RKO (cell line): Measurements from ENCODE around the gene SYS1.
A peak's percentile ranks its signal among the peaks of the same experiment; 100 is the strongest.

ENCODE experiments used
- DNase-seq: peaks from one replicate; pipeline ENCODE4 v3.0.0-alpha.2; 2016; ENCODE audit warnings: low spot score

Gene SYS1

GRCh38 chr20:45362804-45363610, at the start of gene SYS1:
Gene SYS1, plus strand, starts transcription at chr20:45363156. Its CDS starts 376 bp downstream, at chr20:45363532.
- DNase-seq: peak; percentile 100

- no peak for DNase-seq
Observed at GRCh38 chr20:45313943-45314342, 49.0 kb upstream of the SYS1 start.

- DNase-seq: no peak
Observed at GRCh38 chr20:45315672-45316071, 47.3 kb upstream of the SYS1 start.

GRCh38 chr20:45316150-45317080, 46.5 kb upstream of the SYS1 start:
- DNase-seq: no peak

- no peak for DNase-seq
Observed at GRCh38 chr20:45317826-45318225, 45.1 kb upstream of the SYS1 start.

GRCh38 chr20:45318386-45318939, 44.5 kb upstream of the SYS1 start:
- DNase-seq: no peak

DNA sequence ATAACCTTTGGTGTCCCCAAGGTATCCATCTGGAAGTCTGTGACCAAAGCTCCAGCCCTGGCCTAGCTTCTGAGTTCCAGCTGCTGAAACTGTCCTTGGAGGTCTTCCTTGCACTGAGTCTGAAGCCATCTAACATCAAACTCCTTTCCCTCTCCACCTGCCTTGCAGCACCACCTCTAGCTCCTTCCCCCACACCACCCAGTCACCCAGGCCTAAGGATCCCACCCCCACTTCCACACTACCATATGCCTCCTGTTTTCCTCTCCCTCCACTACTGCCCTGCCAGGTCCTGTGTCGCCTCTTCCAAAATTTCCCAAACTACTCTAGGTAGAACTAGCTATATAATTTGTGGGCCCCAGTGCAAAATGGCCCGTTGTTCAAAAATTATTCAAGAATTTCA, 44.0 kb upstream of the SYS1 start:
- DNase-seq: no peak

DNA sequence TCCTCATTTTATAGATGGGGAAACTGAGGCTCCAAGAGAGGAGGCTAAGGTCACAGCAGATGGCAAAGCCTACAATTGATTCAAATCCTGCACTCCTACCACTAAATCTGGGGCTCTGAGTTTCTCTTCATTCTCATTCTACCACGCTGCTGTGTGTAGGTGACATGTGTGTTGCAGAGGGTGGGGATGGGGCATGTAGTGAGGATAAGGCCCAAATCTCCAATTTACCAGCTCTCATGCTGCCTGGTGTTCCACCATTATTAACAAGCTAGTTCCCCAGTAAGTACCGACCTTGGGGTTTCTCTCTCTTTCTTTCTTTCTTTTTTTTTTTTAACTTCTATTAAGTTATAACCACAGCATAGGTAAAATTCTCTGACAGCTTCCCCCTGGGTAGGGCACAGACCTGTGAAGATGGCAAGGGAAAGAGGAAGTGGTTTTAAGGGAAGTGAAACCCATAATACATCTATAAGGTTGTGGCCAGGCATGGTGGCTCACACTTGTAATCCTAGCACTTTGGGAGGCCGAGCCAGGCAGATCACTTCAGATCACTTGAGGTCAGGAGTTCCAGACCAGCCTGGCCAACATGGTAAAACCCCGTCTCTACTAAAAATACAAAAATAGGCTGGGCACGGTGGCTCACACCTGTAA, 41.9 kb upstream of the SYS1 start:
- no peak for DNase-seq

DNA sequence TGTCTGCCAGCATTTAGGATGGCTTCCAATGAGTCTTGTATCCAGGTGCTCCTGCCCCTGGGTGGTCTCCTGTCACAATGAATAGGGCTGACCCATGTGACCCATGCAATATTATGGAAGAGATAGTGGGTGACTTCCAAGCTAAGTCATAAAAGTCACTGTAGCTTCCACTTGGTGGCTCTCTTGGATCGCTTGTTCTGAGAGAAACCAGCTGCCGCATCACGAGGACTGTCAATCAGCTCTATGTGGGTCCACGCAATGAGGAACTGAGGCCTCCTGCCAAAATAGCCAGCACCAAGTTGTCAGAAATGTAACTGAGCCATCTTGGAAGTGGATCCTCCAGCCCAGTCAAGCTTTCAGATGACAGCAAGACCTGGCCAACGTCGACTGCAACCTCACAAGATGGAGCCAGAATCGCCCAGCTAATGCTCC, 40.0 kb upstream of the SYS1 start:
- no peak for DNase-seq

GRCh38 chr20:45323731-45324130, 39.2 kb upstream of the SYS1 start:
- no peak for DNase-seq

- no peak for DNase-seq
Observed at GRCh38 chr20:45325371-45325770, 37.6 kb upstream of the SYS1 start.

DNA sequence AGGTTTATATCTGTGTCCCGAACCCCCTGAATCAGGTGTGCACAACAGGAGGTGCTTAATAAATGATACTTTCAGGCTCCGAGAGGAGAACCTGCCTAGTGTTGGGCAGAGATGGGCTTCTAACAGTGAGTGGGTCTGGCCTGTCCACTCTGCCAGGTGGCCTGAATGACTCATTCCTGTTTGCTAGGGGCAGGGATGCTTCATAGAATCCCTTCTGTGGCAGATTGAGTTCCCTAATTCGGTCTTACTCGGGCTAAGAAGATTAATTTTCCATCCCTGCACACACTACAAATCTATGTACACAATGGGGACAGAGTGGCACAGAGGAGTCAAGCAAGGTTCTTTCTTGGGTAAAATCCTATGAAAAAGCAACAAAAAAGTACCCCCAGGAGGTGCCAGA, 34.5 kb upstream of the SYS1 start:
- DNase-seq: no peak

GRCh38 chr20:45329497-45330319, 33.2 kb upstream of the SYS1 start:
- DNase-seq: no peak

- no peak for DNase-seq
Observed at GRCh38 chr20:45330476-45330875, 32.5 kb upstream of the SYS1 start.

DNA sequence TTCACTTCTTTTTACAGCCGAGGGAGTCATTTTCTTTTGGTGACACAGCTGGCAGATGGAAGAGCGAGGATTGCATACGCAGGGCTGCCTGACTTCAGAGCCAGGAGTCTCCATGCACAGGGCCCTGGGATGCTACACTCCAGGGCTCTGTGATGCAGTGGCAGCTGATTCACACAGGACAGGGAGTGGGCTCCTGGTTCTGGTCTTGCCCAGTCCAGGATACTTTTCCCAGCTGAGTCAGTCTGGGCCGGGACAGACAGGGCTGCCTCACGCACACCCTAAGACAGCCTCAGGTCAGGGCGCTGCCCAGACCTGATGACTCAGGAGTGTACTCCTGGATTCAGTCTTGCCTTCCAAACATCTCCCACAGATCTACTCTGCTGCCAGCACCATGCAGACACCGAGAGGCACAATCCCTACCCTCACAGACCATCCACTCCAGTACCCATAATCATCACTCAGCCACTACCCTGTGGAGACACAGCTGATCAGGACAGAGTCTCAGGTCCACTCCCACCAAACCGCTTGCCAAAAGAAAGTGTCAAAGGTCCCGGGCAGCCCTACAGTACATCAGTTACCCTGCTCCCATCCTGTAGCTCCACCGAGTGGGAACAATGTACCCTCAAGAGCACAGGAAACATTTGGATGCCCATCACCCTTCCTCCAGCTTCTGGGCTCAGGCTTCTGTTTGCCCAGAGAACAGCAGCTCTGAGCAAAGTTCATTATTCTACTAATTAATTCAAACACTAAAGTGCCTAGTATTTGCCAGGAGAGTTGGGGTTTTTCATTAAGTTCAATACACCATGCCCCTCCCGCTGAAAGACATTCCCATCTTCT, 26.2 kb upstream of the SYS1 start:
- DNase-seq: no peak

GRCh38 chr20:45337367-45338120, 25.4 kb upstream of the SYS1 start:
- DNase-seq: no peak

DNA sequence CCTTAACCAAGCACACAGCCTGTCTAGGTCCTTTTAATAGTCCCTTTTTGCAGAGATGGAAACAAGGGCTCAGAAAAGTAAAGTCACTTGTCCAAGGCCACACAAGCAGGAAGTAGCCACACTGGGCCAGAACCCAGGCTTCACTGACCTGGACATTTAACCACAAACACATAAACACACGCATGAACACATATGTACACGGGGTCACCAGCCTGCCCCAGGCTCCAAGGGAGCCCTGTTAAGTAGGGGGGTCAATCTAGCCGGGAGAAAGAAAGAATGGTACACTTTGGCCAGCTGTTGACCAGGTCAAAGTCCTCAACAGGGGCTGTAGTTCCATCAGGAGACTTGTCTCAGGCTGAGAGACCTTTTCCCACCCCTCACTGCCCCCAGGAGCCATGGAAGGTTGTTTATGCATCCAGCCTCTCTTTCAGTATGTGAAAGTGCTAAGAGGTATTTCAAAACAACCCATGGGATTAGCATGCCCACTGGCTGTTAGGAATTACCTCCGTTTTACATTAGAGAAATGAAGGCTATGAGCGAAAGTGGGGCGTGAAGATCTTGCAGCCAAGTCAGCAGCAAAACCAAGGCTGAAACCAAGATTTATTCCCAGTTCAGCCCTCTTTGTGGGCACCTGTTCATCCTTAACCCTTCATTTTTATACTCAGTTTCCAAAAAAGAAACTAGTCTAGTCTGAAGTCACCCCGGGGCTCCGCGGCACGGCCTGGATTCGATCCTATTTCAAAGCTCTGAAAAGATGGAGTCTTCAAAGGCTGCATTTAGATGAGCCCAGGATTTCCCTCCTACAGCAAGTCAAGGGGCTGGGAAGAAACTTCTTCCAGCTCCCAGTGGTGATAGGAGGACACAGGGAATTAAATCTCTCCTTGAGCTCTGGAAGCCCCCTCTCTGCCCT, 24.6 kb upstream of the SYS1 start:
- DNase-seq: no peak

DNA sequence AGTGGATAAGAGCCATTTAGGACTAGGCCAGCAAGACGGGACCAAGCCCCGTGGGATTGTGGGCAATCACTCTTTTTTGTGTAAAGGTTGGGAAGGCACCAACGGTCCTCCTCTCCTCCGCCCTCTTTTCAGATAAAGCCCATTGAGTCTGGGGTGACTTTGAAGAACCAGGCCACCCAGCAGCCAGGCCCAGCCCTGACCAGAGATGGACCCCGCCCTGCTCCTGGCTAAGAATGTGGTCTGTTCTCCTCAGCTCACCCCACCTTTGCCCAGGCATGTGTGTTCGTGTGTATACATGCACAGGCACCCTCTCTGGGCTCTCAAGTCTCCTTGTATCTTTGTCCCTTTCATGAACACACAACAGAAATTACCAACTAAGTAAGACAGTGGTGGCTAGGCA, 23.9 kb upstream of the SYS1 start:
- DNase-seq: no peak

- DNase-seq: no peak
Observed at GRCh38 chr20:45339799-45340198, 23.2 kb upstream of the SYS1 start.
